Uterus (tissue), 4 donors: ENCODE results near the gene EVPL. TPM values are rescaled to one million over a fixed set of nuclear protein-coding genes. Genes with fewer than 3 reads are reported as not detected.
"Not testable (repeated sequence)": the region's sequence is repeated elsewhere in the genome, so short reads cannot be mapped to it uniquely, and the experiment has no call there.

Experiments used
- DNase-seq, 2 donors: peaks; one replicate each; pipeline ENCODE4 v3.0.0-alpha.2; 2019 to 2020
- H3K27ac ChIP-seq, 2 donors: fragments of 200-600 bp; sonication (generic); 1 replicate in 1 of 2; 2 replicates in 1 of 2; pipeline ENCODE4 v1.5.1; 2016 to 2018
- H3K27me3 ChIP-seq, 2 donors: fragments of 200-600 bp; sonication (generic); one replicate each; pipeline ENCODE4 v1.5.1; 2018 to 2019; ENCODE audit warnings: control low read depth in 1 of 2
- H3K36me3 ChIP-seq, 2 donors: fragments of 200-600 bp; sonication (generic); one replicate each; pipeline ENCODE4 v1.5.1; 2019; ENCODE audit warnings: control low read depth in 1 of 2
- H3K4me1 ChIP-seq, 2 donors: fragments of 200-600 bp; sonication (generic); one replicate each; pipeline ENCODE4 v1.5.1; 2018 to 2019; ENCODE audit warnings: control low read depth in 1 of 2
- H3K4me3 ChIP-seq, 2 donors: fragments of 200-600 bp; sonication (generic); 1 replicate in 1 of 2; 2 replicates in 1 of 2; pipeline ENCODE4 v1.5.1; 2018 to 2019; ENCODE audit warnings: mild to moderate bottlenecking in 1 of 2
- H3K9me3 ChIP-seq, 2 donors: fragments of 200-600 bp; sonication (generic); one replicate each; pipeline ENCODE4 v1.5.1; 2019; ENCODE audit warnings: control low read depth in 1 of 2
- POLR2A ChIP-seq, 2 donors: fragments of 450-650 bp; IDR thresholded peaks; one replicate each; pipeline ENCODE4 v1.6.1; 2016; ENCODE audit warnings: antibody characterized with exemption in 2 of 2, mild to moderate bottlenecking in 1 of 2, moderate library complexity in 1 of 2
- intact Hi-C: fragments of 100-400 bp; cut with DNase I; formaldehyde crosslinking; loops from one replicate; pipeline ENCODE4 v1.15.1; 2023; ENCODE audit warnings: low total_unique reads
- total RNA-seq, 4 donors: library from RNA; depleted of rRNA in 3 of 4; stranded (reverse); fragments of >200 nt in 3 of 4; gene quantifications; one replicate each; pipeline versions ENCODE4 v1.1.0 to v1.2.4, GENCODE V29; 2014 to 2023
- TF ChIP-seq, protein P1 (sequence below), 4 experiments: fragments of 200-600 bp in 2 of 4; fragments of 450-650 bp in 2 of 4; sonication (generic) in 2 of 4; IDR thresholded peaks; one replicate each; pipeline ENCODE4 v1.5.1; 2016 to 2019; ENCODE audit warnings: antibody characterized with exemption in 4 of 4, mild to moderate bottlenecking in 2 of 4, moderate library complexity in 1 of 4
- donor health status: DM: yes; HTN: yes; CAD: no.

The EVPL gene
- total RNA-seq, 4 donors from 2014 or later: 0.59 to 3.7 (median 2.8) TPM

DNA sequence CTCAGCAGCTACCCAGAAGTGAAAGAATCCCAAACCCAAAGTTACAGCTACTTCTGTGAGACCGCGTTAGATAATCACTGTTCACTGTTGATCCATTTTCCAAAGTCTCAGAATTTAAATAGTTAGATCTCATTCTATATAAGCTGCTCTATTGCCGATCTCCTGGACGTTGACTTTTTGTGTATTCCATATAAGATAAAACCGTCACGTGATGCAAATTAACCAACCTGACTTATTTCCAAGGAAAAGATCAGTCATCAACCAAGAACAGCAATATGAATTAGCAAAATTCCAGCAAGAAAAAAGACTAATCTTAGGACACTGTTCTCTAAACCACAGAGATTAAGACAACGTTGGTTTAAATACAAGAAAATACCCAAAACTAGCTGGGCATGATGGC, 56.5 kb downstream of the EVPL start:
- Histone ChIP-seq H3K9me3 (no peaks in the 10 kb centered on the region), H3K4me3 (no peak overlapping the region), H3K27ac (no peak overlapping the region), H3K4me1 (no peaks in the 10 kb centered on the region), H3K27me3 (no peaks in the 10 kb centered on the region), H3K36me3 (no peaks in the 10 kb centered on the region)
- intact Hi-C loops: no loop called here
- no peak for TF ChIP-seq POLR2A (IDR thresholded peaks at IDR 0.05)
- TF ChIP-seq, protein P1, sequence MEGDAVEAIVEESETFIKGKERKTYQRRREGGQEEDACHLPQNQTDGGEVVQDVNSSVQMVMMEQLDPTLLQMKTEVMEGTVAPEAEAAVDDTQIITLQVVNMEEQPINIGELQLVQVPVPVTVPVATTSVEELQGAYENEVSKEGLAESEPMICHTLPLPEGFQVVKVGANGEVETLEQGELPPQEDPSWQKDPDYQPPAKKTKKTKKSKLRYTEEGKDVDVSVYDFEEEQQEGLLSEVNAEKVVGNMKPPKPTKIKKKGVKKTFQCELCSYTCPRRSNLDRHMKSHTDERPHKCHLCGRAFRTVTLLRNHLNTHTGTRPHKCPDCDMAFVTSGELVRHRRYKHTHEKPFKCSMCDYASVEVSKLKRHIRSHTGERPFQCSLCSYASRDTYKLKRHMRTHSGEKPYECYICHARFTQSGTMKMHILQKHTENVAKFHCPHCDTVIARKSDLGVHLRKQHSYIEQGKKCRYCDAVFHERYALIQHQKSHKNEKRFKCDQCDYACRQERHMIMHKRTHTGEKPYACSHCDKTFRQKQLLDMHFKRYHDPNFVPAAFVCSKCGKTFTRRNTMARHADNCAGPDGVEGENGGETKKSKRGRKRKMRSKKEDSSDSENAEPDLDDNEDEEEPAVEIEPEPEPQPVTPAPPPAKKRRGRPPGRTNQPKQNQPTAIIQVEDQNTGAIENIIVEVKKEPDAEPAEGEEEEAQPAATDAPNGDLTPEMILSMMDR (IDR thresholded peaks at IDR 0.05): no peak
- DNase-seq: no peak

DNA sequence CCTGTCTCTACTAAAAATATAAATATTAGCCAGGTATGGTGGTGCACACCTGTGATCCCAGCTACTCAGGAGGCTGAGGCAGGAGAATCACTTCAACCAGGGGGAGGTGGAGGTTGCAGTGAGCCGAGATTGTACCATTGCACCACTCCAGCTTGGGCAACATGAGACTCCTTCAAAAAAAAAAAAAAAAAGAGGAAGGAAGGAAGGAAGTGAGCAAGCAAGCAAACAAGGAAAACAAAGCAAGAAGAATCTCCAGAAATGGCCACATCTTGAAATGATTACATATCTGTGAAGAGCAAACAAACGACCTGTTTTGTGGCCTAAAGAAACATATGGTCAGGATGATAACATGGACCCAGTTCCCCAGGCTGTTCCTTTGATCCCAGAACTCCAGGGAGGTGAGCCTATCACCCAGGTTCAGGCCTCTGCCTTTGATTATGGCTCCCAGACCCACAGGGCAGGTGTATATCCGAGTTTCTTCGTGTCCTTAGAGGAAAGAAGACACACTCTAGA, 57.0 kb downstream of the EVPL start:
- no peak overlapping the region for H3K4me3 ChIP-seq
- H3K9me3 ChIP-seq: no peaks in the 10 kb centered on the region
- TF ChIP-seq, protein P1 (IDR thresholded peaks at IDR 0.05): no peak
- TF ChIP-seq POLR2A (IDR thresholded peaks at IDR 0.05): no peak
- intact Hi-C loops: no loop called here
- DNase-seq: no peak
- no peaks in the 10 kb centered on the region for H3K4me1 ChIP-seq
- no peaks in the 10 kb centered on the region for H3K27me3 ChIP-seq
- H3K36me3 ChIP-seq: no peaks in the 10 kb centered on the region
- H3K27ac ChIP-seq: no peak overlapping the region

DNA sequence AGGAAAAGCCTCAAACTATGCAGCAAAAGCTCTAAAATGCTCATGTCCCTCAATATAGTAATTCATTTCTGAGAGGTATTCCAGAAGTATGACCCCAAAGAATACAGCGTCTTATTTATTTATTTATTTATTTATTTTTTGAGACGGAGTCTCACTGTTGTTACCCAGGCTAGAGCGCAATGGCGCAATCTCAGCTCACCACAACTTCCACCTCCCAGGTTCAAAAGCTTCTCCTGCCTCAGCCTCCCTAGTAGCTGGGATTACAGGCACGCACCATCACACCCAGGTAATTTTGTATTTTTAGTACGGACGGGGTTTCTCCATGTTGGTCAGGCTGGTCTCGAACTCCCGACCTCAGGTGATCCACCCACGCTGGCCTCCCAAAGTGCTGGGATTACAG, 58.1 kb downstream of the EVPL start:
- DNase-seq, H3K27ac ChIP-seq, intact Hi-C loops, H3K9me3 ChIP-seq, H3K27me3 ChIP-seq, H3K36me3 ChIP-seq, H3K4me3 ChIP-seq, H3K4me1 ChIP-seq: not testable (repeated sequence)

DNA sequence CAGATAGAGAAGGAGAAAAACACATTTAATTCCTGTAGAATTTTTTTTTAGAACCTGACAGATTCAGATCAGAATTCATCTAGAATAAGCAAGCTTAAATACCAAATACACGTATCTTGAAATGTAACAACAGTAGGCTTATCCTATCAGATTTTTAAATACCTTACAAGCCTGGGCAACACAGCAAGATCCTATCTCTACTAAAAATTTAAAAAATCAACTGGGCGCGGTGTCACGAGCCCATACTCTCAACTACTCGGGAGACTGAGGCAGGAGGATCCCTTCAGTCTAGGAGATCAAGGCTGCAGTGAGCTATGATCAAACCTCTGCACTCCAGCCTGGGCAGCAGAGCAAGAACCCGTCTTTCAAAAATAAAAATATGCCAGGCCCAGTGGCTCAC, 61.6 kb downstream of the EVPL start:
- H3K36me3 ChIP-seq: no peaks in the 10 kb centered on the region
- TF ChIP-seq POLR2A (IDR thresholded peaks at IDR 0.05): no peak
- TF ChIP-seq, protein P1 (IDR thresholded peaks at IDR 0.05): no peak
- intact Hi-C loops: no loop called here
- no peak for DNase-seq
- H3K4me3 ChIP-seq: no peak overlapping the region
- H3K27me3 ChIP-seq: no peaks in the 10 kb centered on the region
- no peak overlapping the region for H3K27ac ChIP-seq
- H3K4me1 ChIP-seq: no peaks in the 10 kb centered on the region
- H3K9me3 ChIP-seq: no peaks in the 10 kb centered on the region

DNA sequence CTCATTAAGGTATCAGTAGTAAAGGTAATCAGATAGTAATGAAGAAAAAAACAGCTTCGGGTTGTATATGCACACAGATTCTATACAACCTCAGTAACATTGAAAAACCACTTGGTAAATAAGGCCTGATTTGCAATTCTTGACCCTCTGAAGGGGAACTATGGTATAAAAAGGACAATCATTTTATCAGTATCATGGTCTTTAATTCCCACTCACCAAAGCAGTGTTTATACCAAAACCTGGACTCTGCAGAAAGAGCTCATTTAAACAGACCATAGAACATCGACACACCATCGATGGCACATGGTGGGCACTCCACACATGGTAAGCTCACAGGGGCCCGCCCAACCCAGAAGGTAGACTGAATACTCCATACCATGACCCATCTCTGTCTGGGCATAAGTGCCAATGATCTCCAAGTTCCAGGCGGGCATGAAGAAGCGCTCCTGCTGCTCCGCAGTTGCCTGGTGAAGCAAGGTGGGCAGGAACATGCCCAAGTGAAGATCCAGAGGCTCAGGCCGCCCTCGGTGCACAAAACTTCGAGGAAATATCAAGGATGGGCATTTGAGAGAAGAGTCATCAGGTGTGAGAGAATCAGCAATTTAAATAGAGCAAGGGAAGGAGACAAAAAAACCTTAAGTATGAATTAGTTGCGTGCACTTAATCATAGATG, 67.1 kb downstream of the EVPL start:
- DNase-seq: no peak
- intact Hi-C loops: no loop called here
- no peak for TF ChIP-seq POLR2A (IDR thresholded peaks at IDR 0.05)
- TF ChIP-seq, protein P1 (IDR thresholded peaks at IDR 0.05): no peak
- H3K27ac ChIP-seq: peak overlapping the region in 1 of 2 donors; percentile 43
- H3K4me1 ChIP-seq: no peaks in the 10 kb centered on the region
- no peaks in the 10 kb centered on the region for H3K36me3 ChIP-seq
- H3K27me3 ChIP-seq: no peaks in the 10 kb centered on the region
- no peak overlapping the region for H3K4me3 ChIP-seq
- no peaks in the 10 kb centered on the region for H3K9me3 ChIP-seq
